Measurements from ENCODE around the gene HOXA1.
"Not testable (repeated sequence)": the region's sequence is repeated elsewhere in the genome, so short reads cannot be mapped to it uniquely, and the experiment has no call there.

The HOXA1 gene

DNA sequence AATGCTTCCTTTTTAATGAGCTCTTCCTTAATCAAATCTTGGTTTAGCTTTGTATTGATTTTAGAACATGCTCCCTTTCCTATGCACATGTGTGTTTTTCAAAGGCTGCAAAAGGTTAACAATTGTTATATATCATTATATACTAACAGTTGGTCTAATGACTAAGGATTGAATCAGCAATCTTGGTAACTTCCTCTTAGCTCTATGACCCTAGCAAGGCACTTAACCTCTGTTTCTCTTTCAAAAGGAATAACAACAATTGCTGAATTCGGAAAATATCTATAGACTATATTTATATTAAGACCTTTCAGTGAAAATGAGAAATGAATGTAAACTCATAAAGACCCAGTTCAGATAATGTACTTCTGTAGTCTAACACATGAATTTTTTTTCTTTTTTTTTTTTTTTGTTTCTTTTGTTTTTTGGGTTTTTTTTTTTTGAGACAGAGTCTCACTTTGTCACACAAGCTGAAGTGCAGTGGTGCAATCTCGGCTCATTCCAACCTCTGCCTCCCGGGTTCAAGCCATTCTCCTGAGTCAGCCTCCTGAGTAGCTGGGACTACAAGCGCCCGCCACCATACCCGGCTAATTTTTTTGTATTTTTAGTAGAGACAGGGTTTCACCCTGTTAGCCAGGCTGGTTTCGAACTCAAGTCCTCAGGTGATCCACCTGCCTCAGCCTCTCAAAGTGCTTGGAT, 48.8 kb downstream of the HOXA1 start:
- DNase-seq (ENCODE audit: low read depth in 2 of 2): no peak

GRCh38 chr7:27045972-27046371, 49.8 kb downstream of the HOXA1 start:
- not testable (repeated sequence) for DNase-seq (ENCODE audit: low read depth in 2 of 2)

- DNase-seq (ENCODE audit: low read depth in 2 of 2): not testable (repeated sequence)
Observed at GRCh38 chr7:27045066-27045465, 50.7 kb downstream of the HOXA1 start.
